OCI-M2 (cell line): ENCODE data around the gene LAPTM4A.

Experiments
- DNase-seq: peaks from one replicate; lab custom pipeline; 2025; ENCODE audit not compliant: unreplicated experiment; lab: John Stamatoyannopoulos, UW

LAPTM4A gene

GRCh38 chr2:19989342-19989666 is 62.1 kb downstream of the LAPTM4A start:
- no peak for DNase-seq

GRCh38 chr2:19988600-19988999 is 62.8 kb downstream of the LAPTM4A start:
- no peak for DNase-seq

GRCh38 chr2:19987936-19988335 is 63.5 kb downstream of the LAPTM4A start:
- DNase-seq: no peak
